ENCODE results near the gene ELAVL3.

ELAVL3 gene

DNA sequence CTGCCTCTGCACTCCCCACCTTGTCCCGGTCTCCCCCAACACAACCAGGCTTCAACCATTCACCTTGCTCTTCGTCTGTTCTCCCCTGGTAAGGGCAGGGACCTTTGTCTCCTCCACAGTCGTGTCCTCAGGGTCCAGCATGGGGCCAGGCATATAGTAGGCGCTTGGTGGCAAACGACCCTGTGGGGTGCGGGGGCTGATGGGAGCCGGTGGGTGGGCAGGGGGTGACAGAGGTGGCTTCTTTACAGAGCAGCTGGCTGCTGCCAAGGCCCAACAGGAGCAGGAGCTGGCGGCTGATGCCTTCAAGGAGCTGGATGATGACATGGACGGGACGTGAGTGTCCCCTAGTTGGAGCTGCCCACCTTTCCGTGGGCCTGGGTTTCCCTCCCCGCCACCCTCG lies 35.7 kb downstream of the ELAVL3 start:
- Histone ChIP-seq H3K4me3 (ENCODE audit: low read depth in 1 of 2, low read length in 1 of 2) (no peak overlapping the region), H3K9me3 (no peaks in the 10 kb centered on the region), H3K27me3 (no peaks in the 10 kb centered on the region), H3K4me1 (ENCODE audit: control insufficient read depth in 1 of 2, insufficient read depth in 1 of 2, low read depth in 1 of 2, low read length in 1 of 2) (no peaks in the 10 kb centered on the region), H3K36me3 (peaks cover 98% of the 10 kb centered on the region), H3K27ac (no peak overlapping the region)
- TF ChIP-seq, protein P1, sequence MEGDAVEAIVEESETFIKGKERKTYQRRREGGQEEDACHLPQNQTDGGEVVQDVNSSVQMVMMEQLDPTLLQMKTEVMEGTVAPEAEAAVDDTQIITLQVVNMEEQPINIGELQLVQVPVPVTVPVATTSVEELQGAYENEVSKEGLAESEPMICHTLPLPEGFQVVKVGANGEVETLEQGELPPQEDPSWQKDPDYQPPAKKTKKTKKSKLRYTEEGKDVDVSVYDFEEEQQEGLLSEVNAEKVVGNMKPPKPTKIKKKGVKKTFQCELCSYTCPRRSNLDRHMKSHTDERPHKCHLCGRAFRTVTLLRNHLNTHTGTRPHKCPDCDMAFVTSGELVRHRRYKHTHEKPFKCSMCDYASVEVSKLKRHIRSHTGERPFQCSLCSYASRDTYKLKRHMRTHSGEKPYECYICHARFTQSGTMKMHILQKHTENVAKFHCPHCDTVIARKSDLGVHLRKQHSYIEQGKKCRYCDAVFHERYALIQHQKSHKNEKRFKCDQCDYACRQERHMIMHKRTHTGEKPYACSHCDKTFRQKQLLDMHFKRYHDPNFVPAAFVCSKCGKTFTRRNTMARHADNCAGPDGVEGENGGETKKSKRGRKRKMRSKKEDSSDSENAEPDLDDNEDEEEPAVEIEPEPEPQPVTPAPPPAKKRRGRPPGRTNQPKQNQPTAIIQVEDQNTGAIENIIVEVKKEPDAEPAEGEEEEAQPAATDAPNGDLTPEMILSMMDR (IDR thresholded peaks at IDR 0.05): no peak

DNA sequence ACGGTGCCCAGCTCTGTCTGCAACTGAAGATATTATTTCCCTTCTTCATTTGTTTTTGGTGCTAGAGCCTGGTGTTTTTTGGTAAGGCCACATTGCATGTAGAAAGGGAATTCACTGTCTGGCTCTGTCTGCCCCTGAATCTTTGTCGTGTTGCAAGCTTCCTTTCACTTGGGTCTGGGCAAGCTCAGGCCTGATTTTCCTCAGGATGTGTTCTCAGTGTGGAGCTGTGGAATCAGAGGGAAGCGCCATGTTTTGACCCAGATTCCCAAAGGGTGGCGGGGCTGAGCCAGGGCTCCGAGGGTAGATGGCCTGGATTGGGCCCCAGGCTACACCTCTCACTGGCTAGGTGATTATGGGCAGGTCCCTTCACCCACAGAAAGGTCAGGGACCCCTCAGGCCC lies 36.8 kb downstream of the ELAVL3 start:
- Histone ChIP-seq H3K4me1 (ENCODE audit: control insufficient read depth in 1 of 2, insufficient read depth in 1 of 2, low read depth in 1 of 2, low read length in 1 of 2) (no peaks in the 10 kb centered on the region), H3K27me3 (no peaks in the 10 kb centered on the region), H3K36me3 (peaks cover 95% of the 10 kb centered on the region), H3K4me3 (ENCODE audit: low read depth in 1 of 2, low read length in 1 of 2) (no peak overlapping the region), H3K27ac (no peak overlapping the region), H3K9me3 (no peaks in the 10 kb centered on the region)
- TF ChIP-seq, protein P1 (IDR thresholded peaks at IDR 0.05): no peak

DNA sequence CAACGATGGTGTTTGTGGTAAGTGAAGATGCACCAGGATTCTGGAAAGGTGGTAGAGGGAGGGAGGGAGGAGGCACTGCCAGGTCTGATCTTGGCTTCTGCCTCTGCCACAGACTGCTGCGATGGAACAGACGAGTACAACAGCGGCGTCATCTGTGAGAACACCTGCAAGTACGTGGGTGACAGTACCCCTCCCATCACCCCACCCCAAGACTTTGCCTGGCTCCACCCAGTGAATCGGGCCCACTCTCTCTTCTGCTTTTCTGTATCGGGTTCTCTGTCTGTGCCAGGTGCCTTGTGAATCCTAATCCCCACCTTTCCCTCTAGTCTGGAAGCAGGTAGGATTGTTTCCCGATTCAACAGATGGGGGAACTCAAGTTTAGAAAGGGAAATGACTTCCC lies 42.9 kb downstream of the ELAVL3 start:
- TF ChIP-seq, protein P1 (IDR thresholded peaks at IDR 0.05): no peak
- Histone ChIP-seq H3K4me3 (ENCODE audit: low read depth in 1 of 2, low read length in 1 of 2) (no peak overlapping the region), H3K27ac (no peak overlapping the region), H3K4me1 (ENCODE audit: control insufficient read depth in 1 of 2, insufficient read depth in 1 of 2, low read depth in 1 of 2, low read length in 1 of 2) (peaks cover 21 to 26% of the 10 kb centered on the region in 2 experiments), H3K9me3 (no peaks in the 10 kb centered on the region), H3K27me3 (no peaks in the 10 kb centered on the region), H3K36me3 (peaks cover 65% of the 10 kb centered on the region)

DNA sequence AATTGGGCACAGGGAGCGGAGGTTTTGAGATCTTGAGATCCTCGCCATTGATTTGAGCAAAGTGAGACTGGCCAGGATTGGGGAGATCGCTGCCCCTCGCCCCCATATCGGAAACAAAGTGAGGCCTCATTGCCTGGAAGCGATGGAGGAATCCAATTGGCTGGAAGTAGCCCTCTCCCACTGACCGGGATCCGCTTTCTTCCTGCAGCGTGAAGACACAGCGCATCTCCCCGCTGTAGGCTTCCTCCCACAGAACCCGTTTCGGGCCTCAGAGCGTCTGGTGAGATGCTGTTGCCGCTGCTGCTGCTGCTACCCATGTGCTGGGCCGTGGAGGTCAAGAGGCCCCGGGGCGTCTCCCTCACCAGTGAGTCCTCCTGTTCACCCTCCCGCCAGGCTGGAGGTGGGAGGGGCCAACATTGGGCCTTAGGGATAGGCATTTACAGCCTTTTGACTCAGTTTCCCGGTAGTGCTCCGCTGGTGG lies 45.0 kb downstream of the ELAVL3 start:
- no peaks in the 10 kb centered on the region for H3K27me3 ChIP-seq
- H3K4me3 ChIP-seq (ENCODE audit: low read depth in 1 of 2, low read length in 1 of 2): peak overlapping the region; percentile 76 to 96
- peak overlapping the region; percentile 96 for H3K27ac ChIP-seq
- TF ChIP-seq, protein P1 (IDR thresholded peaks at IDR 0.05): no peak
- peaks cover 21 to 26% of the 10 kb centered on the region in 2 experiments for H3K4me1 ChIP-seq (ENCODE audit: control insufficient read depth in 1 of 2, insufficient read depth in 1 of 2, low read depth in 1 of 2, low read length in 1 of 2)
- H3K36me3 ChIP-seq: peaks cover 45% of the 10 kb centered on the region
- no peaks in the 10 kb centered on the region for H3K9me3 ChIP-seq

DNA sequence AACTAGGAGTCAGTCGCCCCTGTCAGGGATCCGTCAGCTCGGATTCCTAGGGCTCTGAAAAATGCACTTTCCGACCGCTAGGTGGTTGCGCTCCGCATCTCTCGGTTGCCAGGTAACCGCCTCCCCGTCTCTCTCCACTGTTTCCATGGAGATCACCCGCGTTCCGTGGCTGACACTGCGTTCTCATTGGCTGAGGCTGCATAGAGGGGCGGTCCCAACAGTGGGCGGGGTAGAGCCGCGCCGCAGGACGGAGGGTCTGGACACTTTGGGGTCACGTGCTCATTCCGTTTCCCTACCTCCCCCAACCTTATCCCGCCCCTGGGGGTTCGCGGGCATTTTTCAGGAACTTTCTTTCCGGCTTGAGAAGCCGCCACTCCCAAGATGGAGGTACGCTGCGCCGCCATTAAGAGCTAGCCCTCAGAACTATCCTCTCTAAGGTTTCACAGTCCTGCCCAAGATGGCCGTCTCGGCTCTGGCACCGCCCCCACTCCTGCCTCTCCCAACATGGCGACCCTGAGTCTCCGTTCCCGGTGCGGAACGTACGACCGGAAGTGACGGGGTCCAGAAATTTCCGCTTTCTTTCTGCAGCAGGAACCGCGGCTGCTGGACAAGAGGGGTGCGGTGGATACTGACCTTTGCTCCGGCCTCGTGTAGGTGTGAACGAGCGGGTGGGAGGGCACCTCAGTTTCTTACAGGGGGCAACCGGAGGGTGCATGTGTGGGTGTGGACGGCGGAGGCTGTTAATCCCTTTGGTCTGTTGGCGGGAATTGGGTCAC lies 45.6 kb downstream of the ELAVL3 start, which contains the start of the genes ODAD3 and PRKCSH:
ODAD3 (minus strand) TSS at position 65 of the 776 bp plus-strand sequence. CDS start 105 bp downstream, outside the sequence.
PRKCSH (plus strand) TSS at position 579 of the 776 bp plus-strand sequence. CDS start 483 bp downstream, outside the sequence.
- Histone ChIP-seq H3K36me3 (peaks cover 38% of the 10 kb centered on the region), H3K27ac (peak within 1 kb of the TSS; percentile 96), H3K4me3 (ENCODE audit: low read depth in 1 of 2, low read length in 1 of 2) (peak within 1 kb of the TSS; percentile 76 to 96), H3K9me3 (no peaks in the 10 kb centered on the region), H3K27me3 (no peaks in the 10 kb centered on the region), H3K4me1 (ENCODE audit: control insufficient read depth in 1 of 2, insufficient read depth in 1 of 2, low read depth in 1 of 2, low read length in 1 of 2) (peaks cover 21 to 26% of the 10 kb centered on the region in 2 experiments)
- TF ChIP-seq, protein P1 (IDR thresholded peaks at IDR 0.05): peak; percentile 92

Measured in neutrophil (primary cell).